ENCODE measurements around the gene UIMC1.
A peak's percentile ranks its signal among the peaks of the same experiment; 100 is the strongest.

Gene UIMC1

GRCh38 chr5:177025101-177025601, 18.6 kb upstream of the UIMC1 start:
- no peak overlapping the region for H3K4me3 ChIP-seq (replicated peaks in 1 of 2; ENCODE audit: low read depth in 2 of 2, low read length in 2 of 2)
- DNase-seq (ENCODE audit: low read depth in 2 of 2): peak; percentile 36 to 67
- TF ChIP-seq CTCF (IDR thresholded peaks at IDR 0.05; ENCODE audit: low read depth, low read length): no peak

GRCh38 chr5:177024559-177024958, 18.0 kb upstream of the UIMC1 start:
- DNase-seq (ENCODE audit: low read depth in 2 of 2): no peak
- H3K4me3 ChIP-seq (replicated peaks in 1 of 2; ENCODE audit: low read depth in 2 of 2, low read length in 2 of 2): no peak overlapping the region
- TF ChIP-seq CTCF (IDR thresholded peaks at IDR 0.05; ENCODE audit: low read depth, low read length): no peak

- peak overlapping the region; percentile 80 to 95 for H3K4me3 ChIP-seq (replicated peaks in 1 of 2; ENCODE audit: low read depth in 2 of 2, low read length in 2 of 2)
- TF ChIP-seq CTCF (IDR thresholded peaks at IDR 0.05; ENCODE audit: low read depth, low read length): no peak
- DNase-seq (ENCODE audit: low read depth in 2 of 2): peak in 1 of 2 donors; percentile 23
These were observed 16.7 kb upstream of the UIMC1 start for GRCh38 chr5:177023303-177023664.

GRCh38 chr5:177022386-177023302, 16.1 kb upstream of the UIMC1 start, which contains the start of gene ZNF346:
TSS of gene ZNF346 (plus strand) at chr5:177022696. CDS start at chr5:177022739, 43 bp downstream.
- H3K4me3 ChIP-seq (replicated peaks in 1 of 2; ENCODE audit: low read depth in 2 of 2, low read length in 2 of 2): peak within 1 kb of the TSS; percentile 80 to 95
- TF ChIP-seq CTCF (IDR thresholded peaks at IDR 0.05; ENCODE audit: low read depth, low read length): no peak
- peak; percentile 92 to 94 for DNase-seq (ENCODE audit: low read depth in 2 of 2)

GRCh38 chr5:177020033-177020432, 13.5 kb upstream of the UIMC1 start:
- DNase-seq (ENCODE audit: low read depth in 2 of 2): no peak
- no peak overlapping the region for H3K4me3 ChIP-seq (replicated peaks in 1 of 2; ENCODE audit: low read depth in 2 of 2, low read length in 2 of 2)
- no peak for TF ChIP-seq CTCF (IDR thresholded peaks at IDR 0.05; ENCODE audit: low read depth, low read length)

- no peak for TF ChIP-seq CTCF (IDR thresholded peaks at IDR 0.05; ENCODE audit: low read depth, low read length)
- DNase-seq (ENCODE audit: low read depth in 2 of 2): no peak
- H3K4me3 ChIP-seq (replicated peaks in 1 of 2; ENCODE audit: low read depth in 2 of 2, low read length in 2 of 2): no peak overlapping the region
These were observed 11.8 kb upstream of the UIMC1 start for GRCh38 chr5:177018341-177018740.

All from cardiac fibroblast (primary cell).